Renal cortex interstitium (tissue), 11 donors: ENCODE results near the gene KRTAP10-11. TPM values are rescaled to one million over a fixed set of nuclear protein-coding genes. Genes with fewer than 3 reads are reported as not detected.
"Not testable (repeated sequence)": the region's sequence is repeated elsewhere in the genome, so short reads cannot be mapped to it uniquely, and the experiment has no call there.

Experiments used
- DNase-seq, 11 donors: peaks; one replicate each; pipeline ENCODE4 v3.0.0-alpha.2; 2013; ENCODE audit warnings: low read depth in 9 of 11, low spot score in 4 of 11; ENCODE audit errors: extremely low read depth in 1 of 11
- polyA plus RNA-seq, 3 donors: library from polyadenylated mRNA; unstranded; fragments of 120-200 nt; gene quantifications; one replicate each; pipeline ENCODE4 v1.2.1, GENCODE V29; 2013; ENCODE audit not compliant: insufficient read length in 3 of 3

The KRTAP10-11 gene
- polyA plus RNA-seq, 3 donors = not detected

- no peak for DNase-seq
These were observed 9.8 kb upstream of the KRTAP10-11 start for GRCh38 chr21:44636209-44637017.

- DNase-seq = no peak
These were observed 9.0 kb upstream of the KRTAP10-11 start, which contains the start of gene KRTAP10-10 for GRCh38 chr21:44637018-44637850. Gene KRTAP10-10, plus strand, starts transcription at chr21:44637356. Its CDS starts 62 bp downstream, at chr21:44637418.

DNA sequence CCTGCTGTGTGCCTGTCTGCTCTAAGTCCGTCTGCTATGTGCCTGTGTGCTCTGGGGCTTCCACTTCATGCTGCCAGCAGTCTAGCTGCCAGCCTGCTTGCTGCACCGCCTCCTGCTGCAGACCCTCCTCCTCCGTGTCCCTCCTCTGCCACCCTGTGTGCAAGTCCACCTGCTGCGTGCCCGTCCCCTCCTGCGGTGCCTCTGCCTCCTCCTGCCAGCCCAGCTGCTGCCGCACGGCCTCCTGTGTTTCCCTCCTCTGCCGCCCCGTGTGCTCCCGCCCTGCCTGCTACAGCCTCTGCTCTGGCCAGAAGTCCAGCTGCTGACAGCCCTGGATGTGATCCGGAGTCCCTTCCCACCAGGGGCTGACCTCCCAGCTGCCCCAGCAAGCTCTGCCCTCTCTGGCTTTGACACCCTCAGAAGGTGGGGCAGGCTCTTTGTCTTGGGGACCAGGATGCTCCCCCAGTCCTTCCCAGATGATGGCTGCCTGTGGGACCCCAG is 8.3 kb upstream of the KRTAP10-11 start:
- not testable (repeated sequence) for DNase-seq

- DNase-seq = not testable (repeated sequence)
These were observed 7.5 kb upstream of the KRTAP10-11 start for GRCh38 chr21:44638506-44639330.

DNA sequence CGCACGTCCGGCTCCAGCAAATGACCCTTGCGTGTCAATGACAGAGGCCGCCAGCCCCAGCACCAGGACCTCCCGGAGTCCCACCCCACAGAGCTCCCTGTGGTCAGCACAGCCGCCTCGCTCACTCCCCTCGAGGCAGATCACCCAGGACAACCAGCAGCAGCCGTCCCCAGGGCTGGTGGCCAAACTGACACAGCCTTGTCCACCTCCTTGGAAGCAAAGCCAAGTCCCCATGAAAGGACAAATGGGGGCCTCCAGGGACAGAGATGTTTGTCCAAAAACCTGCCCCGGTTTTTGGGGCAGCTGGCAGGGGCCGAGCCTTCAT is 6.9 kb upstream of the KRTAP10-11 start:
- DNase-seq = no peak

DNA sequence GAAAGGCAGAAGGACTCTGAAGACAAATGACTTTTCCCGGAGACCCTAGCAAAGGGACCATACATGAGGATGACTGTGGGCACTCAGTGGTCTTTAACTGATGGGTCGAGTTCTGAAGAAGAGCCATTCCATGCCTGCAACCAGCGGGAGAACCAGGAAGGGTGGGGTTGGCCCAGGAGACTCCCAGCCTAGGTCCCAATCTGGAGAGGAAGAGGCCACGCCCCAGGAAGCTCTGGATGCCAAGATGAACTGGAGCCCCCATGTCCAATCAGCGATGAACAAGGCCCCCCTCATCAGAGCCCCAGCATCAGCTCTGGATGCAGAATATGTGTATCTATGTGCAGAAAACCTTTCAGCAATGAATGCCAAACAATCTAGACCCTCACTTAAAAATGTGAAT is 5.5 kb upstream of the KRTAP10-11 start:
- DNase-seq = no peak

DNA sequence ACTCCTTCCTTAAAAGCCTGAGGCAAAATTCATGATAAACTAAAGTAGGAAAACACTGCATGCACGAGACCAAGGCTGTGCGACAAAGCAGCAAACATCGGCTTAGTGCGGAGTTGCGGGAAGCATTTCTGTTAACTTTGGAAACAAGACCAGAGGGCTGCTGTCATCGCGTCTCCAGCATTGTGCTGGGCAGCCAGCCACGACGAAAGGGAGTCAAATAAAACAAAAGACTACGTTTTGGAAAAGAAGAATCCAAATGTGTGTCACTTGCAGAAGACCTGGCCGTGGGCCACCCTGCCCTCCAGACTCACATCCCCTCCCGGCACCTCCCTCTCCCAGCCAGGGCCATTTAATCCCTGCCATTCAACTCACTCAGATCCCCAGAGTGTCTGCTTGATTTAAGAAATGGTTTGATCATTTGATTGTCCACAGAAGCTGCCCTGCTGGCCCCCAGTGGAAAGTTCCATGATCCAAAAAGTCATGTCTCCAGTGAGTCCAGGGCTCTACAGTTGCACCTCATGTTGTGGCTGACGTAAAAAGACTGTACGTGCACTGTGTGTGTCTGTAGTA is 2.4 kb upstream of the KRTAP10-11 start:
- DNase-seq = peak in 1 of 11 donors; percentile 10

GRCh38 chr21:44644878-44645277 is 1.3 kb upstream of the KRTAP10-11 start:
- no peak for DNase-seq

DNA sequence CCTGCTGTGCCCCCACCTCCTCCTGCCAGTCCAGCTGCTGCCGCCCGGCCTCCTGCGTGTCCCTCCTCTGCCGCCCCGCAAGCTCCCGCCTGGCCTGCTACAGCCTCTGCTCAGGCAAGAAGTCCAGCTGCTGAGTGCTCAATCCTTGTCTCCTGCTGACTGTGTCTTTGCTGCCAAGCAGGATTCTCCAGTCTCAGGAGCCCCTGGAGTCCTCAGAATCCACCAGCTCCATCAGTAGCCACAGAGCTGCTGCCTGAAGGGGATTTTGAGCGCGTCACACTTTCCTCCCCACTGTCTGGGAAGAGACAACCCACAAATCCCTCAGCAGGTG is 973 bp downstream of the KRTAP10-11 start:
- DNase-seq = no peak

GRCh38 chr21:44648557-44649311 is 2.5 kb downstream of the KRTAP10-11 start:
- DNase-seq = no peak

- DNase-seq = no peak
These were observed 3.4 kb downstream of the KRTAP10-11 start for GRCh38 chr21:44649521-44650100.

GRCh38 chr21:44650265-44650972 is 4.2 kb downstream of the KRTAP10-11 start:
- no peak for DNase-seq

GRCh38 chr21:44650973-44651675 is 4.9 kb downstream of the KRTAP10-11 start:
- no peak for DNase-seq

- no peak for DNase-seq
These were observed 6.9 kb downstream of the KRTAP10-11 start for GRCh38 chr21:44653123-44653522.

- no peak for DNase-seq
These were observed 7.7 kb downstream of the KRTAP10-11 start for GRCh38 chr21:44653656-44654575.
